ENCODE measurements around the gene DGKI. TPM values are rescaled to one million over a fixed set of nuclear protein-coding genes. Genes with fewer than 3 reads are reported as not detected.

DGKI gene
- total and polyA plus RNA-seq, 9 of the 15 experiments (the other 6 are each of a cell fraction or from before 2014, with no cell fraction given): 0.11 to 0.54 (median 0.15) TPM; not detected in 5

DNA sequence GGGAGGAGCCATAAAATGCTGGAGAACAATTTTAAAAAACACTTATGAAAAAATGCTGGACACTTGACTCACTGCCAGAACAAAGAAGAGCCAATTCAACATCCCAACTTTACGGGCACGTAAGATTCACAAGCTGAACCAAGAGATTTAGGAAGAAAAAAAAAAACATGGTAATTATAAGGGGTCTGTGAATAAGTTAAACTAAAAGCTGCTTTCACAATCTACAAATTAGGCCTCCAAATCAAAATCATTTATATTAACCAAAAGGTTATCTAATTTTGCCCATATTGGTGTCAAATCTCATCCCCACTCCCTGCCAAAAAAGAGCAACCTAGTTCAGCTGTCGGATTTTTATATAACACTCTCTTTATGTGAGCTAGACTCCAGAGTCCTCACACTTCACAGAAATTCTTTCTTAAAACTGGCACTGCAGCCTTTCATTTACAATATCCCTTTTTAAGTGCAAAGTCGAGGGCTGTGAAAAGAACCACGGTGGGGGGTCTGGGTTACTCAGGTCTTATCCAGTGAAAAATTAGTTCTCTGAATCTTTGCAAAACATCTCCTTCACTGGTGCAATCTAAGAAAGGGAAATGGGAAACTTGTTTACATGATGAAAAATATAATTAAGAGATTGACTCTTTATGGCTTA lies 30.4 kb upstream of the DGKI start:
- peaks cover 76% of the 10 kb centered on the region for H3K36me3 ChIP-seq (ENCODE audit: control insufficient read depth, insufficient read depth, low read length)
- H3K4me3 ChIP-seq: no peak overlapping the region
- H3K27ac ChIP-seq (ENCODE audit: extremely low read depth, low read depth, low read length): no peak overlapping the region
- H3K4me1 ChIP-seq (replicated peaks in 1 of 2; ENCODE audit: control insufficient read depth in 2 of 2, insufficient read depth in 2 of 2, low read length in 2 of 2): peaks cover 13 to 21% of the 10 kb centered on the region in 2 experiments; a peak in 4 of 5 replicates
- H3K4me2 ChIP-seq (ENCODE audit: insufficient read depth, low read length): no peak overlapping the region
- H4K20me1 ChIP-seq (replicated peaks; ENCODE audit: control insufficient read depth, insufficient read depth, low read length): no peaks in the 10 kb centered on the region
- peaks cover 3% of the 10 kb centered on the region for H3K9me1 ChIP-seq (ENCODE audit: control insufficient read depth, insufficient read depth, low read length)
- H3K9me3 ChIP-seq (replicated peaks; ENCODE audit: control insufficient read depth, insufficient read depth, low read depth, low read length): no peaks in the 10 kb centered on the region
- intact Hi-C loops (cut with micrococcal nuclease) (no loop called here), in situ Hi-C loops (cut with MboI) (no loop called here)
- WGBS (ENCODE audit: insufficient coverage, low coverage, missing lambda C conversion rate): 91% methylated on average over 5 of the region's 5 CpGs
- H3K79me2 ChIP-seq (ENCODE audit: control insufficient read depth, insufficient read depth, low read length): no peaks in the 10 kb centered on the region
- ChIA-PET CTCF (ENCODE audit: low intra/inter-chr PET ratio) (no interaction called here), POLR2A (interaction anchor here (0.6 to 0.8 kb wide), 3 partner anchors 10 to 635 kb away, joined by 3 to 5 read pairs (median 4); no protein-coding TSS in a partner anchor)
- no peak overlapping the region for H2AFZ ChIP-seq (ENCODE audit: low read depth, low read length)
- DNase-seq (ENCODE audit: extremely low read depth in 1 of 4, low spot score in 3 of 4): no peak
- TF ChIP-seq NEUROD1 (IDR thresholded peaks at IDR 0.05; ENCODE audit: borderline replicate concordance, low read depth, low read length, partially characterized antibody) (no peak), SIX5 (IDR thresholded peaks at IDR 0.05; ENCODE audit: borderline replicate concordance in 1 of 2, insufficient read depth in 1 of 2, low read depth in 1 of 2, low read length in 2 of 2) (no peak), ZBTB26 (CRISPR knock-in tag; IDR thresholded peaks at IDR 0.05) (no peak), FOXJ3 (CRISPR knock-in tag; IDR thresholded peaks at IDR 0.05) (no peak), XRCC3 (IDR thresholded peaks at IDR 0.05) (no peak), SREBF2 (CRISPR knock-in tag; IDR thresholded peaks at IDR 0.05) (no peak), FOSL1 (tag; conservative IDR thresholded peaks at IDR 0.05) (no peak), EWSR1 (IDR thresholded peaks at IDR 0.05; ENCODE audit: borderline replicate concordance, low read depth, partially characterized antibody) (no peak), KLF6 (CRISPR knock-in tag; IDR thresholded peaks at IDR 0.05; ENCODE audit: borderline replicate concordance) (no peak), ZNF324 (CRISPR knock-in tag; IDR thresholded peaks at IDR 0.05) (no peak), ZNF75A (CRISPR knock-in tag; IDR thresholded peaks at IDR 0.05) (no peak), ZBED1 (IDR thresholded peaks at IDR 0.05) (no peak), SFPQ (IDR thresholded peaks at IDR 0.05; ENCODE audit: low read depth, low read length) (no peak), CSDE1 (IDR thresholded peaks at IDR 0.05) (no peak), EP300 (IDR thresholded peaks at IDR 0.05; ENCODE audit: low read length) (no peak), GATAD2B (IDR thresholded peaks at IDR 0.05; ENCODE audit: borderline replicate concordance) (no peak)
- TF ChIP-seq, protein P1, sequence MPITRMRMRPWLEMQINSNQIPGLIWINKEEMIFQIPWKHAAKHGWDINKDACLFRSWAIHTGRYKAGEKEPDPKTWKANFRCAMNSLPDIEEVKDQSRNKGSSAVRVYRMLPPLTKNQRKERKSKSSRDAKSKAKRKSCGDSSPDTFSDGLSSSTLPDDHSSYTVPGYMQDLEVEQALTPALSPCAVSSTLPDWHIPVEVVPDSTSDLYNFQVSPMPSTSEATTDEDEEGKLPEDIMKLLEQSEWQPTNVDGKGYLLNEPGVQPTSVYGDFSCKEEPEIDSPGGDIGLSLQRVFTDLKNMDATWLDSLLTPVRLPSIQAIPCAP (CRISPR knock-in tag; IDR thresholded peaks at IDR 0.05; ENCODE audit: borderline replicate concordance): no peak
- TF ChIP-seq, protein P2, sequence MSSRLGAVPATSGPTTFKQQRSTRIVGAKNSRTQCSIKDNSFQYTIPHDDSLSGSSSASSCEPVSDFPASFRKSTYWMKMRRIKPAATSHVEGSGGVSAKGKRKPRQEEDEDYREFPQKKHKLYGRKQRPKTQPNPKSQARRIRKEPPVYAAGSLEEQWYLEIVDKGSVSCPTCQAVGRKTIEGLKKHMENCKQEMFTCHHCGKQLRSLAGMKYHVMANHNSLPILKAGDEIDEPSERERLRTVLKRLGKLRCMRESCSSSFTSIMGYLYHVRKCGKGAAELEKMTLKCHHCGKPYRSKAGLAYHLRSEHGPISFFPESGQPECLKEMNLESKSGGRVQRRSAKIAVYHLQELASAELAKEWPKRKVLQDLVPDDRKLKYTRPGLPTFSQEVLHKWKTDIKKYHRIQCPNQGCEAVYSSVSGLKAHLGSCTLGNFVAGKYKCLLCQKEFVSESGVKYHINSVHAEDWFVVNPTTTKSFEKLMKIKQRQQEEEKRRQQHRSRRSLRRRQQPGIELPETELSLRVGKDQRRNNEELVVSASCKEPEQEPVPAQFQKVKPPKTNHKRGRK (tag; IDR thresholded peaks at IDR 0.05): no peak
- no peak for ATAC-seq
- BruUV-seq (replicated peaks): no TSS peak
- FAIRE-seq: no peak
- no peaks in the 10 kb centered on the region for H3K27me3 ChIP-seq (ENCODE audit: control insufficient read depth in 2 of 2, insufficient read depth in 2 of 2, low read length in 2 of 2)
- H3K9ac ChIP-seq (ENCODE audit: insufficient read depth in 1 of 2, low read depth in 2 of 2, low read length in 2 of 2): no peak overlapping the region
